Left forelimb (tissue), 1 donor: ENCODE data around the gene CDHR2.
"Not testable (repeated sequence)": the region's sequence is repeated elsewhere in the genome, so short reads cannot be mapped to it uniquely, and the experiment has no call there.

Source experiments
- DNase-seq: peaks from one replicate; pipeline ENCODE4 v3.0.0-alpha.2; 2018; ENCODE audit warnings: low spot score

Gene CDHR2

DNA sequence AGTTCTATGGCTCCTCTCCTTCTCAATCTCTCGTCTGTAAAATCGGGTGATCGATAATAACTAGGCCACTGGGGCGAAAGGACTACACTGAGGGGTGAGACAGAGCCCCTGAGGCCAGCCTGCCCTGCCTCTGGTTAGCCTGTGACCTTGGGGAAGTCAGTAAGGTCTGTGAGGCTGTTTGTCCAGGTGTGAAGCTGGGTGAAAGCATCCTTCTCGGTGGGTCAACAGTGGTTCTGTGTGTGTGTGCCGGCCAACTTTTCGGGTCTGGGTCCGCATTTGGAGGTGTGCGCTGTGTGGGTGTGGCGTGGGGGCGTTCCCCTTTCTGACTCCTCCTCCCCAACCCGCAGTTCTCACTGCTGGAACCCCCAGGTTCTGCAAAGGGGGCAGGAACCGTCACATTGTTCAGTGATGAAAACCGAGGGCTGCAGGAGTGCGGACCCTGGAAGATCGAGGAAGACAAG is 7.0 kb upstream of the CDHR2 start:
- DNase-seq: no peak

DNA sequence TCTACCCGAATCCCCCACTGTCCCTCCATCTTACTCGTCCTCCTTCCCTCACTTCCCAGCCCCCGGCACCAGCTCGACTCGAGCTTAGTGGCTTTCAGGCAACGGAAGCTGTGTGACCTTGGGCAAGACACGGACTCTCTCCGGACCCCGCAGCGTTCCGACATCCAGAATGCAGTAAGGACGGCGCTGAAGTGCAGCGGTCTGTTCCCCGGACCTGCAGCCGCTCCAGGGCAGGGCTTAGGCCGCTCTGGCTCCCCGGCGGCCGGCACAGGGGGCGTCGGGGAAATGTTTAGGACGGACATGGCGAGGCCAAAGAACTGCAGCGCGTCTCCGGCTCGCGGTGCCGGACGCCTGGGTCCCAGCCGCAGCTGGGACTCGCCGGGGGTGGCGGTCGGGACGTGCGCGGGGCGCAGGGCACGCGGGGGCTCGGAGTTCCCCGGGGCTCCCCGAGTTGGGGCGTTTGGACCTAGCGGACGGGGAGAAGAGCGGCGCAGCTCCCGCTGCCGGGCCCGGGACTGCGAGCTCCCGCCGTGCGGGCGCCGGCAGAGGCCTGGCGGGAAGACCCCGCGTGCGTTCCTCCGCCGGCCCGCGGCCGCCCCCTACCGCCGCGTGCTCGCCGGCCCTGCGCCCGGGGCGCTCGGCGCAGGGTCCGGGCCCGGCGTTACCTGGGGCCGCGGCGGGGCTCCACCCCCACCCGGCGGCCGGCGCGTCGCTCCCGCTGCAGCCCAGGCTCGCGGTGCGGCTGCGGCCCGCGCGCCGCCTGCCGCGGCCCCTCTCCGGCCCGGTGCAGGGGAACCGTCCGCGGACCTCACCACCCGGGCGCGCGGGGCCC is 6.3 kb upstream of the CDHR2 start:
- DNase-seq: no peak

DNA sequence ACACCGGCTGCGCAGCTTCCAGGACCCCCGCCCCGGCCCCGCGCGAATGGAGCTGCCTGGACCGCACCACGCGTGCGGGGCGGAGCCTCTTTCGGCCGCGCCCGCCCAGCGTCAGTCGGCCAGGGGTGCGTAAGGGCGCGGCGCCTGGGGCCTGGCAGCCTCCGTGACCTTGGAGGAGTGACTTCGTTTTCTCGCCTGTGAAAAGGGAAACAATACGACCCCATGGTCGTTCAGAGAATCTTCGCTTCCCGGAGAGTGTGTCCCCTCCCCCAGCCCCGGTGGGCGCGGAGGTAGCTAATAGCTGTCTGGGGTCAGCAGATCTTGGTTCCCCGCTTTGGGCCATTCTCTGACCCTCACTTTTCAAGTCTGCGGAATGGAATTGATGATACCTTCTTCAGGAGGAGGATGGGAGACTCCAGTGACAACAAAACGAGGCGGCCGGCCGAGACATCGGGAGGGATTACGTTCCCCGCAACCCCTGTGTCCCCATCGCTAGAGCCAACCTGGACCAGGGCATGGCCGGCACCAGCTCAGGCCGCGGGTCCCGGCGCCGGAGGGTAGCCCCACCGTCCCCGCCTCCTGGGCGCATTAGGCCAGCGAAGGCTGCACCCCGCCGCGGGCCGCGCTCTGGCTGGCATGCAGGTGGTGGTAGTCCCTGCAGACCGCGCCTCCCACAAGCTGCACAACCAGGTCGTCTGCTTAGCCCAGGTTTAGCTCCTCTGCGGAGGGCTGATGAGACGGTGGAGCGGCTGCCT is 5.5 kb upstream of the CDHR2 start:
- no peak for DNase-seq

DNA sequence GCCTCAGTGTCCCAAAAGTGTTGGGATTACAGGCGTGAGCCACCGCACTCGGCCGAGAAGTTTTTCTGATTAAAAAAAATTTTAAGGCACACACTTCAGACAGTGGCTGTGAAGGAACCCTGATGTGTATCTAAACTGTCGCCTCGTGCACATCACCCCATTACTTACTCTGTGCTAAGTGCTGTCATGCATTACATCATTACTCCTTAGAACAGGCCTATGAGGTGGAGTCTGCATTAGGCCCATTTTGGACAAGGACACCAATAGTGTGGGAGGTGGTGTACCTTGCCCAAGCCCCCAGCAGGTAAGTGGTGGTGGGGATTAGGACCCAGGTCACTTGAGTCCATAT is 3.8 kb upstream of the CDHR2 start:
- no peak for DNase-seq

DNA sequence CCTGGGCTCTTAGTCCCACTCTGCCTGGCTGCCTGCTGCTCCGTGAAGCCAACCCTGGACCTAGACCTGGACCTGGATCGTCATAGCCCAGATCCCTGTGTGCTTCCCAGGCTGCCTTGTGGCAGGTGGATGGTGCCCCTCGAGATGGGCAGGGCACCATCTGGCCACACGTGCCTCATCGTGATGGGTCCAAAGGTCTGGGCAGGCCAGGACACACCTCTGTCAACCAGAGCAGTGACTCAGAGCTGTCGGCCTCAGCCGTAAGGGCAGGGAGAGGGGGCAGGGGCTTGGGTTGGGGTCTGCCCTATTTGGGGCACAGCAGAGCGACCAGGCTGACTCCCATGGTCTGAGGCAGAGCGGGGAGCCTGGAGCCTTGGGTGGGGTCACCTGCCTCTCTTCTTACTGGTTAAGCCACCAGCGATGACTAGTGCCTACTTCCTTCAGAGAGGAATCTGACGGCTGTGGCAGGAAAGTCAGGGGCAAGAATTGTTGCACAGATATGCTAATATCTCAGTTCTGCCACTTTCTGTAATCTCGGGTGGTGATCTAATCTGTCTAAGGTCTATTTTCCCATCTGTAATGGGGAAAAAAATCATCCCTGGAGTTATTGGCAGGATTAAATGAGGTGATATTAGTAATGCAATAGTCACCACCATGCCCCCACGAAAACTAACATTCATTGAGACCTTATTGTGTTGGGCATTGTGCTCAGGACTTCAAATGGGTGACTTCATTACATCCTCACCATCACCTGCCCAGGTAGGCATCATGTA is 3.2 kb upstream of the CDHR2 start:
- no peak for DNase-seq

DNA sequence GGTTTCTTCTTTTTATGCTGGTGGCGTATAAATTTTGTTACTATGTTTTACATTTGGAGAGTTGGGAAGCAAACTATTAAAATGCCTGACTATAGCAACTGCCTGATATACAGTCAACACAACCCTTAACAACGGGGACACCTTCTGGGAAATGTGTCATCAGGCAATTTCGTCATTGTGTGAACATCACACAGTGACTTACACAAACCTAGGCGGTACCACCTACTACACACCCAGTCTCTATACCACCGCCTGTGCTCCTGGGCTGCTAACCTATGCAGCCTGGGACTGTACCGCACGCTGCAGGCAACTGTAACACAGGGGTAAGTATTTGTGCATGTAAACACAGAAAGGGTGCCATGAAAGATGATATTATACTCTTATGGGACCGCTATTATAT is 1.3 kb upstream of the CDHR2 start:
- no peak for DNase-seq

DNA sequence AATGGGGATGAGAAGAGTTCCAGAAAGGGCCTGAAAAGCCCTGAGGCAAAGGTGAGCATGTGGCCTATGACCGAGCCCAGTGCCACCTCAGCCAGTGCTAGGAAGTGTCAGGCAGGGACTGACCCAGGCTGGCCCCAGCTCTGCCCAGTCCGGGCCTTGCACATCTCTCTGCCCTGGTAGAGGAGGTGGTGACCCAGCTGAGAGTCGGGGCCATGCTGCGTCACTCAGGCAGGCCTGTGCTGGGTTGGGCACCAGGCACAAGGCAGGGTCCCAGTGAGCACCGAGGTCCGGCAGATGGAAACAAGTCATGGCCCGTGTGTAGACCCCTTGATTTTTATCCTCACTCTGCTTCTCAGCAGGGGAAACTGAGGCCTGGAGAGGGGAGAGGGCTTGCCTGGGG is 729 bp downstream of the CDHR2 start:
- DNase-seq: no peak

DNA sequence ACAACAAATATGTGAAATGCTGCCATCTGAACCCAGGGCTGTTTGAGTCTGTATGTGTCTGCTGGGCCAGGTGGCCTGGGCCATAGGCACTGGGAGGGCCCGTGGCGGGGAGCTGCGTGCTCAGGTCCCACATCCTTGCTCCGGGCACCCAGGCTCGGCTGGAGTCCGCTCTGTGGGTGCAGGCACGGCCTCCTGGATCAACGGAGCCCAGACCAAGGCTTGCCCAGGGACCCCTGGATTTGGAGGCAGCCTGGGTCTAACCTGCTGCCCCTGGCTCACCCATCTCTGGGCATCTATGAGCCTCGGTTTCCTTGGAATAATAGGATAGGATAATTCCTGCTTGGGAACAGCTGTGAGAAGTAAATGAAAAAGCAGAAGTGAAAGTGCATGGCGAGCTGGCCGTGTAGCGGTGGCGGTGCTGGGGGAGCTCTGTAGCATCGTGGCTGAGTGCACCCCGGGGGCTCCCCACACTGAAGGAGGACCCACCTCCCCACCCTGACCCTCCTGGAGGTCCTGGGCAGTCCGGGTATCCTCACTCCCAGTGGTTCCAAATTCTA is 1.2 kb downstream of the CDHR2 start:
- DNase-seq: no peak

DNA sequence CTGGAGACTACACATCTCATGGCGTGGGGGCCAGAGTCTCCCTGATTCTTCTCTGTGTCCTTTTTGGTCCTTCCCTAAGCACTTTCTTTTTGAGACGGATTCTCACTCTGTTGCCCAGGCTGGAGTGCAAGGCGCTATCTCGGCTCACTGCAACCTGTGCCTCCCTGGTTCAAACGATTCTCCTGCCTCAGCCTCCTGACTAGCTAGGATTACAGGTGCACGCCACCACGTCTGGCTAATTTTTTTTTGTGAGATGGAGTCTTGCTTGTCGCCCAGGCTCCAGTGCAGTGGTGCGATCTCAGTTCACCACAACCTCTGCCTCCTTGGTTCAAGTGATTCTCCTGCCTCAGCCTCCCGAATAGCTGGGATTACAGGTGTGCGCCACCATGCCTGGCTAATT is 1.8 kb downstream of the CDHR2 start:
- not testable (repeated sequence) for DNase-seq

DNA sequence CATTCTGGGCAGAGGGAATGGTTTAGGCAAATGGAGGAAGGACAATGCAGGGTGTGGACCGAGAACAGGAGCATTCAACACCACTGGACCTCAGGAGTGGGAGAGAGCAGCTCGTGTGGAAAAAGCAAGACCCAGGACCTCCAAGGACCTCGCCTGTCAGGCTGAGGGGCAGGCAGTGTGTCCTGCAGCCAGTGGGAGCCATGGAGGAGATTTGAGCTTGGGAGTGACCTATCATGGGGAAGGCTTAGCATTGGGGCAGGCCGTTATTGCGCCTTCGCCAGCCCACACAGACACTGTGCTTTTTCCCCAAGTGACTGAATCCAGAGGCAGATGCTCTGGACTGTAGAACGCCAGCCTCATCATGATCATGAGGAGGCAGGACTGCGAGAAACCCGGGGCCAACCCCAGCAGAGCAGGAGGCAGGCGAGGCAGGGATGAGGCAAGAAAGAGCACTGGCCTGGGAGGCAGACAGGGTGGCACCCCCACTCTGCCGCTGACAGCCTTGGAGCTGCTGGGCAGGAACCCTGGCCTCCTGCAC is 3.3 kb downstream of the CDHR2 start:
- DNase-seq: no peak

DNA sequence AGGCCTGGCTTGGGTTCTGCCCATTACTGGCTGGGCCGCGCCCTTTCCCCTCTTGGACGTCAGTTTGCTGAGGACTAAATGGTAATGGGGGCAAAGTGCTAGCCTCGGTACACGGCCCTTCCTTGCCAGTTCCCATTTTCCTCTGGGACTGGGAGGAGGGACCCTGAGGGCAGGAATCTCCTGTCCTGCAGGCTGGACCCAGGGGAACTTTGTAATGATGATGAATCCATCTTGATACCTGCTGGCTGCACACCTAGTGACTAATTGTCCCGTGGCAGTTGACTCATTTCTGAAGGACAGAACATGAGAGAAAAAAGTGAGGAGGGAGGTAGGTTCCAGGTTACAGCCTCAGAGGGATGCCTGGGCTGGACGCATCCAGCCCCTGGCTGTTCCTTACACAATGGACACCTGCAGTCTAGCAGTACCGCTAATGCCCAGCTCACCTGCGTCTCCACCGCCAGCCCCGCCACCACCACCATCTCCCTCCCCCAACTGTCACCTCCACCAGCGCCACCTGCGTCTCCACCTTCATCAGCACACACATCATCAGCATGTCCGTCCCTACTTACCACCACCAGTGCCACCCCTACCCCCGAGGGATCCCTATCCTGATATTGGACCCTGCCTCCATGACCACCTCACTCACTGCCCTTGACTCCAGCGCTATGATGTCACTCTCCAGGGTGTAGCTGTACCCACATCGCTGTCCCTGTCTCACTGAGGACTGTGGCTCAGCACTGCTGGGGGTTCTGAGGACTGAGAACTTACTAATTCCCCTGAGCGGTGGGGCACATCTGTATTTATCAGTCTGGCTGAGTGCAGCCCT is 4.3 kb downstream of the CDHR2 start:
- no peak for DNase-seq

DNA sequence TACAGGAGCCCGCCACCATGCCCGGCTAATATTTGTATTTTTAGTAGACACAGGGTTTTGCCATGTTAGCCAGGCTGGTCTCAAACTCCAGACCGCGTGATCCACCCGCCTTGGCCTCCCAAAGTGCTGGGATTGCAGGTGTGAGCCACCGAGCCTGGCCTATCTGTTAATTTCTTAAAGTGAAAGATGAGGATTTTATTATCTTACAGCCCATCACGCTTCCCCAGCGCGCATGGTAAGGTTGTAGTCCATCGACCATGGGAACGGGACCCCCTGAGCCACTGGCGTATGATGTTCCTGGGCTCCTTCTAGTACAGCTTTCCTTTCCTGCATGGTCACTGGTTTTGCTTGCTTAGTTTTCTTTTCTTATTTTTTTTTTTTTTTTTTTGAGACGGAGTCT is 8.7 kb downstream of the CDHR2 start:
- no peak for DNase-seq

DNA sequence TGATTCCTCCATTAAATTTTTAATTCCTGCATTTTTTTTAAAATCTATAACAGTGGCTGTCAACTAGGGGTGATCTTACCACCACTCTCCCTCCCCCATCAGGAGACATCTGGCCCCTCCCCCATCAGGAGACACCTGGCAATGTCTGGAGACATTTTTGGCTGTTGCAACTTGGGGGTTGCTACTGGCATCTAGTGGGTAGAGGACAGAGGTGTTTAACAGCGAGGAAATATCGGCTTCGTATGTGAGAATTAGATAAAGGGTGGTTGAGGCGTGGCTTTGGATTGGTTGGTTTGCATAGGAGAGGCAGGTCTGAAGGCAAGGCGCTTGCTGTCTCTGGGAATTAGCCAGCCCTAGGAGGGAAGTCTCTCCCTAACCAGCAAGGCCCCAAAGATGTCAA is 10.5 kb downstream of the CDHR2 start:
- DNase-seq: no peak

DNA sequence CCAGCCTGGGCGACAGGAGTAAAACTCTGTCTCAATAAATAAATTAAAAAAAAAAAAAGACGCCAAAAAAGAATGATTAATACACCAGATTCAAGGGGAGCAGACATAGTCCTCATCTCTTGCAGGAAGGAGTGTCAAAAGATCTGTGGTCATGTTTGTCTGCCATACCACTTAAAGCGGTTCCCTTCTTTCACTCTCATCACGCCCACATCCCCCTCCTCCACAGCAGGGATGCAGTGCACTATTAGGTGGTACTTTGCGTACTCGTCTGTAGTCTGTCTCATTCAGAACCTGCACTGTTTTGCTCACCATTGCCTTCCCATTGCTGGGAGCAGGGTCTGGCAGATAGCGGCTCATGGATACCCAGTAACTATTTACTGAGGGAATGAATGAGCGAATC is 11.2 kb downstream of the CDHR2 start:
- DNase-seq: no peak

DNA sequence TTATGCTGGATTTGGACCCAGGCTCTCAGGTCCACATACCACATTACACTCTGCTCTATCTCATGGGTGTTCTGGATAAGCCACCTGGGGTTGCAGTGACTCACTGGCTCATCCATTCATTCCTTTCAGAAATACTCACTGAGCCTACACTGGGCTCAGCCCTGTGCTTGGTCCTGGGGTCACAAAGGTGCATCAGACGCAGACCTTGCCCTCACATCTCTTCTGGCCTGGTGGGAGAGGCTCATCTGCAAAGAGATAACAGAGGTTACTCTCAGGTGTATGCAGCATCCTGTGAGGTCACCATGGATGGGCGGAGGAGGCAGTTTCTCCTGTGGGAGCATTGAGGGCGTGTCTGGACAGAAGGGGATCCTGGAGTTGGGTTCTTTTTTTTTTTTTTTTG is 12.1 kb downstream of the CDHR2 start:
- no peak for DNase-seq

DNA sequence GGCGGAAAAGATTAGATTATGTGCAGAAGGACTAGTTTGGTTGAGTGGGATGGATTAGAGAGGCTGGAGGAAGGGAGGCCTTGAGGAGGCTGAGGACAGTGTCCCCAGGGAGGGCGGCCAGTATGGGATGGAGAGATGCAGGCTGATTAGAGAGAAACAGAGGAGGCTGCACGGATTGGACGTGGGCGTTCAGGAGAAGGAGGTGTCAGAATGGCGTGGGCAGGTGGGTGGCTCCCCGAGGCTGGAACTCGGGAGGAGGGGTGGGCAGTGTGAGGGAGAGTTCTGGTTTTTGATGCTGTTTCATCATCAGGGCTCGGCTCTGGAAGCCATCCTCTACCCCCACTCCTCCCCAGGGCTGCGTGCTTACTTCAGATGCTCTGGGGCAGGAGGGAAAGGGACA is 13.0 kb downstream of the CDHR2 start:
- DNase-seq: no peak

DNA sequence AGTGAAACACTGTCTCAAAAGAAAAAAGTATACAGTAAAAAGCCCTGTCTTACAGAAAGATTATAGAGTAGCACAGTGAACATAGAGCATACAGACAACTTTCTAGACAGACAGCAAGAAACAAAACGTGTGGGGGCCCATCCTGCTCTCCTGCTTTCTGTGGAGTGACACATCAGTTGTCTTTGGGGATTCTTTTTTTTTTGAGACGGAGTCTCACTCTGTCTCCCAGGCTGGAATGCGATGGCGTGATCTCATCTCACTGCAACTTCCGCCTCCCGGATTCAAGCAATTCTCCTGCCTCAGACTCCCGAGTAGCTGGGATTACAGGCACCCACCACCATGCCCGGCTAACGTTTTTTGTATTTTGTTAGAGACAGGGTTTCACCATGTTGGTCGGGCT is 14.9 kb downstream of the CDHR2 start:
- DNase-seq: no peak

DNA sequence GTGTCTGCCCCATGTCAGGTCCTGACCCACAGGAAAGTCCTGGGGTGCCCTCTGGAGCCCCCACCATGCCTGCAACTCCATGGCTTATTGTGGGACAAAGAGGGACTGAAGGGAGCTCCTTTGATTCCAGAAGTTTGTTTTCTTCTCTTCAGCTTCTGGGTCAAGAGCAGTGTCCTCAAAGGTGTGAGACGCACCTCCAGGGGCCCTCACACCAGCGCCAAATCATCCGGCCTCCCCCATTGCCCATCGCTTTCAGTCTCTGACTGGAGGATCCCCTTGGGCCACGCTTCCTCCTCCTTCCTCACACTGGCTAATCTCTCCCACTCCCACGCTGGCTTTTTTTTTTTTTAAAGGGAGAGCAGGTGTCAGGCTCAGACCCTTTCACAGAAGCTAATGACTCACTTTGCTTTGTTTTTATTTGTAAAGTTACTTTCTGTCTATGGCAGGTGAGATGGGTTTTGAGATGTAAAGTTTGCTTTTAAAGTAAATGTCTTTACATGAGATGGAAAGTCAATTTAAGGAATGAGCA is 16.7 kb downstream of the CDHR2 start:
- no peak for DNase-seq

DNA sequence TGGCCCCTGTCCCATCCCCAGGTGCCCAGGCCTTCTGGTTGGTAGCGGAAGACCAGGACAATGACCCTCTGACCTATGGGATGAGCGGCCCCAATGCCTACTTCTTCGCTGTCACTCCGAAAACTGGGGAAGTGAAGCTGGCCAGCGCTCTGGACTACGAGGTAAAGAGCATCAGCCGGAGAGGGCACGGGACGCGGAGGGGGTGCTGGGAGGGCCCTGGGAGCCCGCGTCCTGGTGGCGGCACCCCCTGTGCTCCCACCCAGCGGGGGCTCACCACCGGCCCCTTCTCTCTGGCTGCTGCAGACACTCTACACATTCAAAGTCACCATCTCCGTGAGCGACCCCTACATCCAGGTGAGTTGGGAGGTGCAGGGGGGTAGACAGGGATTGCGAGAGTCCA is 19.5 kb downstream of the CDHR2 start:
- no peak for DNase-seq

DNA sequence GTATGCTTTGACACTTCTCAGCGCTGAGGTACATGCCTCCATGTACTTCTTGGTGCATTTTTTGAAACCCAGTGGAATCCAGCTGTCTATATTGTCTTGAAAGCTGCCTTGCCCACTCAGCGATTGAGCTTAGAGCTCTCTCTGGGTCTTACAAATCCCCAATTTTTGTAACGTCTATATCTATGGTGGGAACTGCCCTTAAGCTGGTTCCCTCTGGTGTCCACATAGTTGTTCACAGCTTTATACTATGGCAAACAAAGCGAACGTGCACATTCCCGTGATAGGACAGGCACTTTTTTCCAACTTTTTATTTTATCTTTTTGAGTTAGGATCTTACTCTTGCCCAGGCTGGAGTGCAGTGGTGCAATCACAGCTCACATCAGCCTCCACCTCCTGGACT is 20.9 kb downstream of the CDHR2 start:
- no peak for DNase-seq
